Hematopoietic multipotent progenitor cell treated with erythropoietin and hydrocortisone succinate and interleukin-3 and kit ligand, for 4 days (in vitro differentiated cells): ENCODE data around the gene OXNAD1.

Source experiments
- DNase-seq: peaks from one replicate; pipeline ENCODE4 v3.0.0-alpha.2; 2015

The OXNAD1 gene

GRCh38 chr3:16331319-16331883 lies 66.4 kb downstream of the OXNAD1 start:
- DNase-seq, result no peak

DNA sequence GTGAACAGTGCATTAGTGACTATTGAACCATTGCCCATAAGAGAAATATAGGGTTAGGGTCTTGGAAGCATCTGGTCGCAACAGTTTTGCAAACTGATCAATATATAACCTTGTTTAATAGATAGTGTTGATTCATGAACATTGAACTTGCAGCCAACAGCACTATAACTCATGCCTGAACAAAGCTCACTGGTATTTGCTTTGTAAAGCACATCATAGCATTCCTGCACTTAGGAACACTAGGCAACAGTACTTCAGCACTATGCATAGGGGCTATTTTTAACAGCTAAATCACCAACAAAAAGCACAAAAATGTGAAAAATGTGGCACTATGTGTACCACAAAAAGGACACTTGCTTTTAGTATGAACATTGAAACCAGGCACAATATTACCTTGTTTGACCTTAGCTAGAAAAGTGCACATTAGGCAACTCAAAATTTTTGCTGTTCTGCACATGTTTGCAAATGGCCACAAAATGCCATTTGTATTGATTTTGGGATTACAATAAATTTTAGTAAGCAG lies 68.0 kb downstream of the OXNAD1 start:
- no peak for DNase-seq

DNA sequence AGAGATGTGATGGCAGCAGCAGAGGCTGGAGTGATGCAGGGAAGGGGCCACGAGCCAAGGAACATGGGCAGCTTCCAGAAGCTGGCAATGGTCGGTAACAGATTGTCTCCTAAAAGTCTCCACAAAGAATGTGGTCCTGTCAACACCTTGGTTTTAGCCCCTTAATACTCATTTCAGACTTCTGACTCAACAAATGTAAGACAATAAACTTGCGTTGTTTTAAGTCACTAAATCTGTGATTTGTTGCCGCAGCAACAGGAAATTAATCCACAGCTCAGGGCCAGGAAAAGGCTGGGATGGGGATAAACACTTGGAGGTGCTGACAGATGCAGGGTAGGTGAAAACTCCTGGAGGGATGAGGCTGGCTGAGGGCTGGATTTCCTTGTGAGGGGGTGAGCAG lies 69.9 kb downstream of the OXNAD1 start:
- DNase-seq, result no peak

DNA sequence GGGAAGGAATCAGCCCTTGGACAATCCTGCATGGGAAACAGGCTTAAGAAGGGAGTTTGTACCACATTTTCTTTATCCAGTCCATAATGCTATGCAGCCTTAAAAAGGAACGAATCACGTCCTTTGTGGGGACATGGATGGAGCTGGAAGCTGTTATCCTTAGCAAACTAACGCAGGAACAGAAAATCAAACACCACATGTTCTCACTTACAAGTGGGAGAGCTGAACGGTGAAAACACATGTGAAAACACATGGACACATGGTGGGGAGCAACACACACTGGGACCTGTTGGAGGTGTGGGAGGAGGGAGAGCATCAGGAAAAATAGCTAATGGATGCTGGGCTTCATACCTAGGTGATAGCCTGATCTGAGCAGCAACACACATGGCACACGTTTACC lies 70.3 kb downstream of the OXNAD1 start:
- no peak for DNase-seq

- no peak for DNase-seq
These were observed 71.0 kb downstream of the OXNAD1 start for GRCh38 chr3:16335772-16336645.

GRCh38 chr3:16336825-16337224 lies 71.8 kb downstream of the OXNAD1 start:
- no peak for DNase-seq

GRCh38 chr3:16337856-16338540 lies 73.0 kb downstream of the OXNAD1 start:
- DNase-seq, result peak; percentile 98

GRCh38 chr3:16338999-16339398 lies 74.0 kb downstream of the OXNAD1 start:
- peak; percentile 84 for DNase-seq

- DNase-seq, result no peak
These were observed 78.1 kb downstream of the OXNAD1 start for GRCh38 chr3:16343101-16343500.

DNA sequence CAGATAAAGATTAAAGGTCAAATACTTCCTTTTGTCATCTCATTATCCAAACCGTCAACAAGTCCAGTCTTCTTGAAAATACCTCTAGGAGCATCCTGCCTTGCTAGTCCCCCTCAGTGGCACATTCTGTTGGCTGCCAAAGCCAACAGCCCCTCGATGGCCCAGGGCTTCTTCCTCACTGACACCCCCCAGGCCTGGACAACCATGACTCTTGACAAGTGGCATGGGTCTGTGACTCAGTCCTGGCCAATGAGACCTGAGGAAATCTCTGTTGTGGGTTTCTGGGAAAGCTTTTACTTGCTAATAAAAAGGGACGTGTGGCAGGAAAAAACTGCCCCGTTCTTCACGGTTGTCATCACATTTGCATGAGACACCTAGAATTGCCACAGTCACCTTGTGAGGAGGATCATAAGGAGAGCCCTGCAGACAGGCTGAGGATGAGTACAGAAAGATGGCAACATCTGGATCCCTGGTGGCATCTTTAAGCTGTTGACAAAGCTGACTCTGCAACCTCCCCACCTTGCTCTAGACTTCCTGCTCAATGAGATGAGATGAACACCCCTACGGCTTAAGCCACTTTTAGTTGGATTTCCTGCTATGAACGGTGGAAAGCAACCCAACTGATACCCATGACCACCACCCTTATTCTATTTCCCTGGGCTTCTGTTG lies 81.5 kb downstream of the OXNAD1 start:
- DNase-seq, result no peak

DNA sequence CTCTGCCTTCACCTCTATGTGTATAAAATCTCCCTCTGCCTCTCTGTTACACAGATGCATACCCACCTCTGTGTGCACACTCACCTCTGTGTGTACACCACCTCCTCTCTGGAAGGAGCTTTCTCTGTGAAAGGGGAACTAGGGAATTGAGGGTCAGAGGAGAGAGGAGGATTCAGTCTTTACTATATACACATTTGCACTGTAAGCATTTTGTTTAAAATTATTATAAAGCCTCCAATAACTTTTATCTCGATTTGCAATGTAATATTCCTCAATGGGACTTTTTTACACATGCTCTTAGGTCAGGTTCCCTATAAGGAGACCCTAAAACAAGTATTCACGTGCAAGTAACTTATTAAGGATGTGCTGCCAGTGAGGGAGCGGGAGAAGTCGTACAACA lies 82.5 kb downstream of the OXNAD1 start:
- DNase-seq, result no peak

DNA sequence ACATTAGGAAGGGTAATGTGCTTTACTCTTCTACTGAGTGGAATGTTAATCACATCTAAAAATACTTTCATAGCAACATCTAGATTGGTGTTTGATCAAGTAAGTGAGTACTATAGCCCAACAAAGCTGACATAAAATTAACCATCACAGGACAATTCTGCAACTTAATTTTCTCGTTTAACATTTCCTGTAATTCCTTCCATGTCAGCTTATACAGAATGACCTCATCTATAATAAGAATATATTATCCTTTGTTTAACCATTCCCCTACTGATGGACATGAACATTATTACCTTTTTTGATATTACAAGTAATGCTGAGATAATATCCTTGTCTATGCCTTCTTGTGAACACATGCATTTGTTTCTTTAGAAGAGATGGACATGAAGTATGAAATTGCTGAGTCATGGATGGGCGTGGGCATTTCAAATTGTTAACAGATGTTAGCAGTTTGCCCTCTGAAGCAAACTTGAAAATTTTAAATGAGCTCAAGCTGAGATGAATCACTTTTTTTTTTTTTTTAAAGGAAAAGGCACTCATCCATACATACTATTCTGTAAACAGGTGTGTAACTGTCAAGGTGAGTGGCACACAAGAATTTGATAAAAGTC lies 85.1 kb downstream of the OXNAD1 start:
- DNase-seq, result peak; percentile 37

GRCh38 chr3:16350597-16351318 lies 85.7 kb downstream of the OXNAD1 start:
- no peak for DNase-seq

DNA sequence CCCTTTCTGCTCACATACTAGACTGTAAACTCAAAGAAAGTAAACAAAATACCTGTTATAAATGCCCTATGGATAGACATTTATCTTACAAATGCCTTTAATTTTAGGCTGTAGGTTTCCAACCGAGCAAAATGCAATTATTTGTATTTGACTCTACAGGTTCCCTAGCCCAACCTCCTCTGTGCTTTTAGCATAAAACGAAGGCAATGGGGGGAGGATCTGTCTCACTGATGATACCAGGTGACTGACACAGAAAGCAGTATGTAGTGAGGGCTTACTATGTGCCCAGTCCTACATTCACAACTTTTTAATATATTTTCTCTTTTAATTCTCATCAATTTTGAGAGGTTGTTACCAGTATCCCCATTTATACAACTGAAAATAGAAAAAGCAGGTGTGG lies 87.4 kb downstream of the OXNAD1 start:
- DNase-seq, result no peak

DNA sequence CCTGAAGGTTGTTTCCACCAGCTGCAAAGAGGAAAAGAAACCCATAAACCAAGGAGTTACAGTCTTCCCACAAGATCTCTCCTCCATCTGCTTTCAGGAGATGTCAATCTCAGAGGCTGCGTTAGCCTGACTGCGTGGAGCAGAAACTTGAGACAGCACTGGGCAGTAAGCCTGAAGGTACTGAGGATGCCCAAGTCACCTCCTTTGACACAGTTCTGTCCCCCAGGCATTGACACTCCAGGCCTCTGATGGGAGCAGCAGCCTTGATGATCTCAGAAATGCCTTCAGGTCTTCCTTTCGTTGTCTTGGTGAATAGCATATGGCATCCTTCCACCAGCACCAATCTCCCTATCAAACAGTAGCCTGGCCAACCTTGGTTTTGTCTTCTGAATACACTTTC lies 89.3 kb downstream of the OXNAD1 start:
- no peak for DNase-seq
